Stimulated activated CD8-positive, alpha-beta memory T cell treated with anti-CD3 and anti-CD28 coated beads, Interleukin-12 subunit alpha, Interleukin-12 subunit beta, amount 100 ng/mL, for 24 hours (primary cell): Measurements from ENCODE around the gene RECQL5.
A peak's percentile ranks its signal among the peaks of the same experiment; 100 is the strongest.

Experiments
- DNase-seq: peaks from one replicate; pipeline ENCODE4 v3.0.0-alpha.2; 2020; ENCODE audit errors: extremely low read depth

Gene RECQL5

DNA sequence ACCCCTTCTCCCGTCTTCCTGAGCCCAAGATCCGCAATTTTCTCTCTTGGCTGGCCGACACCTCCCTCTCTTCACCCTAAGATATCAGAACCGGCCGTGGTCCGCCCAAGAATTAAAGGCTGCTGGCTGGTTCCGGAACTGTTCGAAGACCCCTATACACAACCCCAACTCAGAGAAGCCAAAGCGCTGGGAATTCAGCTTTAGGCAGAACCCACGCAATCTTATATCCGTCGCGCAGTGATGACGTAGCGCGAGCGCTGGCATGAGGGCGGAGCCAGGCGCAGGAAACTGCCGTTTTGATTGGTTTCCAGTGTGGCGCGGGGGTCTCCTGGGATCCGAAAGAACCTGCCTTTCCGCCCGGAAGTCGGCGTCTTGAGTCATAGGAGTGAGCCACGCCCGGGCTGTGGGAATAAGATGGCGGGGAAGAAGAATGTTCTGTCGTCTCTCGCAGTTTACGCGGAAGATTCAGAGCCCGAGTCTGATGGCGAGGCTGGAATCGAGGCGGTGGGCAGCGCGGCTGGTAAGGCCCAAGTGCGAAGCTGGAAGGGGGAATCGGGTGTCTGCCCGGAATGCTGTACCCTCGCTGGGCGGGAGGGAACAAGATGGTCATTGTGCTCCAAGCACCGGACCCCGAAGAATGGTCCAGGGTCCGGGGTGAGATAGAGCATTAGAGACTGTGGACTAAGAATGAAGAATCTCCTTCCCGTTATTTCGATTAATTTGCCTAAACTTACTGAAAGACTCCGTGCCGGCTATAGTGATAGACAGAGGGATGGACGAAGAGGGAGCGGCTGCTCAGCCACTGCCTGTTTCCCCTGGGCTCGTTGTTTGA lies at the start of gene RECQL5, which contains the start of gene SAP30BP:
Gene RECQL5 (minus strand): TSS at position 196 of the 832 bp plus-strand sequence. CDS start 597 bp downstream, outside the sequence.
Gene SAP30BP (plus strand): TSS at position 380 of the 832 bp plus-strand sequence. CDS start 35 bp downstream, at position 415.
- peak; percentile 91 for DNase-seq

DNA sequence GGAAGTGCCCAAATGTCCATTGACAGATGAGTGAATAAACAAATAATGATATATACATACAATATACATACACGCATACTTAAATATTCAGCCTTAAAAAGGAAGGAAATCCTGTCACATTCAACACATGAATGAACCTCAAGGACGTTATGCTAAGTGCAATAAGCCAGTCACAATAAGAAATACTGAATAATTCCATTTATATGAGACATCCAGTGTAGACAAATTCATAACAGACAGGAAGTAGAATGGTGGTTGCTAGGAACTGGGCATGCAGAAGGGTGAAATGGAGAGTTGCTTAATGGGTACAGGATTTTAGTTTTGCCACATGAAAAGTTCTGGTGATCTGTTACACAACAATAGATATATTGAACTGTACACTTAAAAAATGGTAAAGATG lies 45.5 kb upstream of the RECQL5 start:
- DNase-seq, result no peak

DNA sequence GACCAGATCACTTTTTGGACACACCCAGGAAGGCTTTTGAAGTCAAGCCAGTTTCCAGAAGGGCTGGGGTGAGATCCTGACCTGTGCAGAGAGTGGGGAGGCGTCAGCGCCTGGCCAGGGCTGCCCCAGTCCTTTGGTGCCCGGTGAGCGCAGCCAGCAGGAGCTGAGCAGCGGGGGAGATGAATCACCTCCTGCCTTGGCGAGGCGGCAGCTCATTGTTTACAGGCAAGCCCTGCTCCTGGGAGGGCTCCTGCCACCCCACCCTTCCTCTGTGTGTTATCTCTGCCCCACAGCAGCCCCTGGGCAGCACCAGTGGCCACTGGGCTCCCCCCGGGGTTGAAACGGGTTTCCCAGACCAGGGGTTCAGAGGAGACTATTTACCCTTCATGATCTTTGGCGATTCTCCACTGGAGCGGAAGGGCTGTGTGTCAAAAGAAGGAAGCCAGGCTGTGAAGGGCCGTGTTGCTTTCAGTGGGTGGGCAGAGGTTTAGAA lies 40.2 kb upstream of the RECQL5 start:
- no peak for DNase-seq

DNA sequence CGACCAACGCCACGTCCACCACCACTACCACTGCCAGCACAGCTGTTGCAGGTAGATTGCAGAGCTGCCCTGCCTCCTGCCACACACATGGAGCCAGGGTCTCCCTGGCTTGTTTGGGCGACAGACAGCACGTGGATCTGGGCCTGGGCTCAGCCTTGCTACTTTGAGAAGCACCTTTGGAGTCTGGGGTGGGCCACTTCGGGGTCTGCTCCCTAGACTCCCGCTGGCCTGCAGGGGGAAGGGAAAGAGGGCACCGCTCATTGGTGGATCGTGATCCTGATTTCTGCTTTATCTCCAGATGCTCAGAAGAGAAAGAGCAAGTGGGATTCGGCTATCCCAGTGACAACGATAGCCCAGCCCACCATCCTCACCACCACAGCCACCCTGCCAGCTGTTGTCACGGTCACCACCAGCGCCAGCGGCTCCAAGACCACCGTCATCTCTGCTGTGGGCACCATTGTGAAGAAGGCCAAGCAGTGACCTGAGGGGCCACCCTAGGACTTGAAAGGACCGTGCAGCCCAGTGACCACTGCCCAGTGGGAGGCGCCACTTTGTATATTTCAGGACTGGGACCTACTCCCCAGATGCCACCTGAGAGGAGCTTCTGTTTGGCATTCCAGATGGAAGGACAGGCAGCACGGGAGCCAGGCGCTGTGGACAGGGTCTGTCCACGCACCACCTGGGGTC lies 39.2 kb upstream of the RECQL5 start:
- no peak for DNase-seq

DNA sequence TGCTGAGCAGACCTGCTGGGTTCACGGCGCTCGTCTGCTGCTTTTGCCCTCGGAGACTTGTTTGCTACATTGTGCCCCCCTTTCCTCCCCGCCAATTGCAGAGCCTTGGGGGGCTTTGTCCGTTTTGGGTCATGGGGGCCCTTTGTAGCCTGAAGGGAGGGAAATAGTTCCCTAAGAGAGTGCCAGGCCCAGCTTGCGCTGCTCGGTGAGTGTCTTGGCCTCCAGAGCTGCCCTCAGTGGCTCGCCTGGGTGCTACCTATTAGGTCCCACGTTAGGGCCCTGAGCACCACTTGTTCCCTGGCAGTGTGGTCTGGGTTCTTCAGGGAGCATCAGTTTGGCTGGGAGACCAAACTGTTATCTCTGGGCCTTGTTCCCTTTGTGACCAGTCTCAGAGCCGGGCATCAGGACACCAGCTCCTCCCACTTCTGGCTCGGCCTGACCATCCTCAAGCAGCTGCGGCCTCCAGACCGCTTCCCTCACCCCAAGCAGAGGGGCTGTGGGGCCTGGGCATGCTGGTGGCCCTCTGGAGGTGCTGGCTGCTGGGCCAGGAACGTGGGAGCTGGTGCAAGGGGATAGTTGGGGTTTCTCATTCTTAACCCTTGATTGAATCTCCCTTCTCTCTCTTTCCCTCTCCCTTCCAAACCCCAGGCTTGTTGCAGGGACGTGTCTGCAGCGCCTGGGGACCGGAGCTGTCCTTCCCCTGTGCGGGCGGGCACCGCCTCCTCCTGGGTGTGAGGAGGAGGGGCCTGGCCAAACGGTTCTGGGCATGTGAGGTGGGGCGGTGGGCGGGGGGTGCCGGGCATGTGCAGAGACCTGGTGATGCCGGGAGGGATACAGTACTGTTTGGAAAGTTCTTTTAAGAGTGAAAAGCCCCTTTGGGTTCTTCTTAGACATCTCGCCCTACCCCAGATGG lies 38.3 kb upstream of the RECQL5 start:
- DNase-seq, result no peak

DNA sequence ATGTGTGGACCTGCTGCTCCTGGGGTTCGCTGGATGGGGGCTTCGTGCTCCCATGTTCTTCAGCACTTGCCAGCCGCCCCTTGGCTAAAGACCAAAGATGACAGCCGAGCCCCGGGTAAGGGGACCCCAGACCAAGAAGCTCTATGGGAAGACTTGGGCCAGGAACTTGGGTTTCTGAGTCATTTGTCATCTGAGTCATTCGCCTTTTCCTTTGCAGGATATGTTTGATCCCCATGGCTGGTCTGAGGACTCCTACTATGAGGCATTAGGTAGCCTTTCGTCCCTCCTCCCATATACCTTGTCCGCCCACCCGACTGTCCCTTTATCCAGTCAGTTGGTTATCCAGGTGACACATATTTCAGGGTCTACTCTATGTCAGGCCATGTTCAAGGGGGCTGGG lies 36.6 kb upstream of the RECQL5 start:
- DNase-seq, result no peak

DNA sequence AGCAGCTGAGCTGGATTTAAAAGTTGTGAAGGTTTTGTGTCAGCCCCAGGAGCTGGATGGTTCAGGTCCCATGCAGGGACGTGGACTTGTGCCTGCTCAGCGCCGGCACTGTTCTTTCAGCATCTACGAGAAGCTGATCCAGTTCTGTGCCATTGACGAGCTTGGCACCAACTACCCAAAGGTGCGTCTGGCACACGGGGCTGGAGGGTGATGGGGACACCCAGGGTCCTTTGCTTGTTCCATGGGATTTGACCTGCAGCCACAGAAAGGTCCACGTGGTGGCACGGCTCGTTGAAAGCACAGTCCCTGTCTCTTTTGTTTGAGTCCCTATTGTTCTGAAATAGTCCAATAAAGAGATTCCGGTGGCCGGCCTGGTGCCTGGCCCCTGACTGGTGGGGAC lies 36.2 kb upstream of the RECQL5 start:
- no peak for DNase-seq

DNA sequence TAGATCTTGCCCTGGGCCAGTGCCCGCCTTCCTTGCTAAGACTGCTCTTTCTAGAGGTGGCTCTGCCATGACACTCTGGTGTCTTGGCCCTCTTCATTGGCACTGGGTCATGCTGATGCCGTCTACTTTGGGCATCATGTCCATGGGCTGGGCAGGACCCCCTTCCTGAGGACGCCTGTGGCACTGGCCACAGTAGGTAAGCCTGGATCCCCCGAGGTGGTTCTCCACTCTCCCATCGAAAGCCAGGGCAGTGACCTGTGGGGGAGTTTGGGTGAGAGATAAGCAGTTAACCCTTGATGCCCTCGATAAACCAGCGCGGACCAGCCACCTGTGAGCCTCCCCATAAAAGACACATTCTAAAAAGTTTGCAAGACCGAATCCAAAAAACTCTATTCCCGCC lies 34.3 kb upstream of the RECQL5 start:
- DNase-seq, result no peak

DNA sequence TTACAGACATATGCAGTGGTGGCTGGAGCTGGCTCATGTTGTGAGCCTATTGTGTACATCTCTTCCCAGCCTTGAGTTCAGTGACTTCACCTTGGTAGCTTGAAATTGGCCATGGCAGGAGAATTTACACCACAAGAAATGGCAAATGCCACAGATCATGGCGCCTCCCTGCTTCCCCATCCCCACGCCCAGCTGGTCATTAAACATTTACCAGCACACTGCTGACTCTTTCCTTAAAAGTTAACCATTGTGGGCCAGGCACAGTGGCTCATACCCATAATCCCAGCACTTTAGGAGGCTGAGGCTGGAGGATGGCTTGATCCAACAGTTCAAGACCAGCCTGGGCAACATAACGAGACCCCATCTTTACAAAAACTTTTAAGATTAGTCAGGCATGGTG lies 31.7 kb upstream of the RECQL5 start:
- DNase-seq, result no peak

DNA sequence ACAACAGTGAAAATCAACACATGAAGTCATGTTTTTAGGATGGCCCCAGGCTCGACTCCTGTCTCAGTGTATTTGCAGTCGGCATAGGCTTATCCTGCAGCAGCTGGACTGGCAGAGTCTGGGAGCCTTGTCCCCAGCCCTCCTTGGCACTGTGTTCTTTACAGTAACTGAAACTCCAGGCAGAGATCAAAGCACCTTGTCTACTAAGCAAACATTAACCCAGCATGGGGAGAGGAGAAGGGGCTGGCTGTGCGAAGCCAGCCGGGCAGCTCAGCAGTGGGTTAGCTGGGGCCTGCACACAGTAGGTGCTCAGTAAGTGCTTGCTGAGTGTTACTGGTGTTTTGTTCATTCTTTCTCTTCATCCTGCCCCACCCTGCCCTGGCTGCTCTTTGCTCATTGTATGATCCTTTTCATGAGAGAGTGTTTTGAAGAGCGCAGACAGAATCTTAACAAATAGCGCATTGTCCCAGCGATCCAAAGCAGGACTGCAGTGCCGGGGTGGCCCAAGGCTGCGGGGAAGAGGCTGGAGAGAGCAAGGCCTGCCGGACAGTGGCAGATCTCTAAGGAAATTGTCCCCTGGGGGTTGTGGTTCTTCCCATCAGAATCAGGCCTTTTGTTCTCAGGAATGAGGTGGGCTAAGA lies 30.8 kb upstream of the RECQL5 start:
- no peak for DNase-seq

DNA sequence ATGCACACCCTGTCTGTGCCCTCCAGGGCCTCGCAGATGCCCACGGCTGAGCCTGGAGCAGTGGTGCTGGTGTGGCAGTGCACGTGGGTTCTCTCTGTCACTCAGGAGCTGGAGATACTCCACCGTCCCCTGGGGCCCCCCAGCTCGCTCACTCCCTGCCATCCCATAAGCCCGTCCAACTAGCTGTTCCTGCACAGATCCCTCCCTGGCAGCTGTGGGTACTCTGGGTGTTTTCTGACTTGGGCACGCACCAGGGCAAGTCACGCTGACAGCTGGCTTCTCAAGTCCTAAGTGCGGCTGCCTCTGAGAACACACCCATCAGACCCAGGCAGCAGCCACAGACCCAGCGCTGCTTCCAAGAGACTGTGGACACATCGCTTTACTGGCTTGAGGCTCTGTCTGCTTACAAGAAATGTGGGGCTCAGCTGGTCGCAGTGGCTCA lies 28.9 kb upstream of the RECQL5 start:
- no peak for DNase-seq

DNA sequence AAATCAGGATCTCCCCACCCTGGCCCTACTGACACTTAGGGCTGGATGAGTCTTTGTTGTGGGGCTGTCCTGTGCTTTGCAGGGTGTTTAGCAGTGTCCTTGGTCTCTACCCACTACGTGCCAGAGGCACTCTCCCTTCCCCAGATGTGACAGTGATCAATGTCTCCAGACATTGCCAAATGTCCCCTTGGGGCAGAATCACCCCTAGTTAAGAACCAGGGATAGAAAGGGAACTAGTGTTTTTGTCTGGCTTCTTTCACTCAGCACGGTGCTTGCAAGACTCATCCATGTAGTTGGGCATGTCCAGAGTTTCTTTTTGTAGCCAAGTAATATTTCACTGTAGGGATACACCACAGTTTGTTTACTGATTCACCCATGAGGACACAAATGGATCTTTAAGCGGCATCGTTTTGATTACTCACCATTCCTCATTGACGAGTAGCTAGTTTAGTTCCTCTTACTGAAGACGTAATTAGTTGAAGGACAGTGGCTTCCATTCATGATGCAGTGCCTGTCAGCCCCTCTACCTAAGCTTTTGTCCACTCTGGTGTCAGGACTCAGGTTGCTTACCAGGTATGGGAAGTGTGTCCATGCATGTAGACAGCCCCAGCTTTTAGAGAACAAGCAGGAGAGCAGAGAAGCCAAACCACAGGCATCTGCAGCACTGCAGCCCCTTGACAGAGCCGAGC lies 28.3 kb upstream of the RECQL5 start:
- no peak for DNase-seq

DNA sequence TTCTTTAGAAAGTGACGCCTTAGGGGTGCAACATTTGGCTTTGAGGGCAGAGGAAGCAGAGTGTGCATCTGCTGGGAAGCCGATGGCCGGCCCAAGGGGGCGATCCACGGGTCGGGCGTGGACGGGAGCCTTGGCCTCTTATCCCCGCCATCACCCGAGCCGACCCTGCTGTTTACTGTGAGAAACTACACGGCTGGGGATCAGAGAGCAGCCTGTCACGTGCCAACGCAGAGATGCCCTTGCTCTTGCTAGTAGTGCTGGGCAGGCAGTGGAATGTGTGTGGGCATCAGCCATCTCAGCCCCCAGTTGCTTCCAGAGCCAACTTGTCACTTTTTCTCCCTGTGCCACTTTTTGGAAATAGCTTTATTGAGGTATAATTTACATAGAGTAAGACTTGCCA lies 27.6 kb upstream of the RECQL5 start:
- no peak for DNase-seq

DNA sequence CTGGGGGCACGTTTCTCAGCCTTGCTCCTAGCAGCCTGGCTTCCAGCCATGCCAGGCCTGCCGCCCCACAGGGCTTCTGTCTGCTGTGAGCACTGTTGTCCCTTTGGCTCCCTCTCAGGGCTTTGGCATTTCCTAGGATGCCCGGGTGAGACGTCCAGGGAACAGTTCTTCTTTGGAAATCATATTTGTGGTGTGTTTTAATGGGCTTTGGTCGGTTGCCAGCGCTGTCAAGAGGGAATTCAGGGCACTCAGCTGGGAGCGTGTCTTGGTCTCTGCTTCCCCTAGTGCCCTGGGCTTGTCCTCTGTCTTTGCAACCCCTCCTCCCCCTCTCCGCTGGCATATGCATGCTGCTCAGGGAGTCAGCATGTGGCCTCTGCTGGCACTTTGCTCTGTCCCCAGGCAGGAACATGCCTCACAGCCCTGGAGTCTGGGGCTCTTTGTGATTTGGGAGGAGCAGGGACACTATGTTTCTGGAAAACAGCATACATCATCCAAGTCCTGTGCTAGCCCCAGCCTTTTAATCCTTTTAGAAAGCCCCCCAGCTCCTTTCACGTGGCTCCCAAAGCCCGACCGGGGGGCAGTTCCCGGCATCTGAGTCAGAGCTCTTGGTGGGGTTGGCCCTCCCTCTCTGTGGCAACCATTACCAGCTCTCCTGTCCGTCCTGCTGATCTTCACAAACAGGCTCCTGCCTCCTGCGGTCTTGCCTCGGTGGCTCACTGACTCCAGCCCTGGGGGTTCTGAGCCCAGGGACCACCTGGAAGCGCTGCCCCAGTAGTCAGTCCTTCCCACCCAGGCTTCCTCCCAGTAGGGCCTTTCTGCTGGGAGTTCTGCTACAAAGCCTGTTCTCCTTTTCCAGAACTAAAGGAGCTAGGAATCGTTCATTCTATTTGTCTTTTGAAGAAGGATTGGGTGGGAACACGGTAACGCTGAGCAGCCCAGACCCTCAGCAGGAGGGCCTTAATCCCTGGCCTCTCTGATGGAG lies 26.8 kb upstream of the RECQL5 start:
- no peak for DNase-seq

DNA sequence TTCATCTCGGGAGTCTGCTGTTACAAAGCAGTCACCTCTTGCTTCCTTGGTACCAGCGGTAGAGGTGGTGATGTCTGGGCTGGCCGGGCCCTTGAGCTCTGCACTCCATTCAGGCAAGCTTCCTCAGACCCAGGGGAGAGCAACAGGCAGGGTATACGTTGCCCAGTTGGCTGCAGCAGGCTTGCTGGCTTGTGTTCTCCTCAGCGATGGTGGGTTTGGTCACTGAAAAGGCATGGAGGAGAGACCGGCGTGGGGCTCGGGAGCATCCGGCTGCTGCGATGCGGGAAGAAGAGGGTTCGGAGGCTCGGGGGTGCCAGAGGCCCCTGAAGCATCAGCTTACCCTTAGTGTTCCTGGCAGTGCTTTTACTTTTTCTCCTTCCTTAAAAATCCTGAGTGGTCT lies 26.0 kb upstream of the RECQL5 start:
- DNase-seq, result no peak

DNA sequence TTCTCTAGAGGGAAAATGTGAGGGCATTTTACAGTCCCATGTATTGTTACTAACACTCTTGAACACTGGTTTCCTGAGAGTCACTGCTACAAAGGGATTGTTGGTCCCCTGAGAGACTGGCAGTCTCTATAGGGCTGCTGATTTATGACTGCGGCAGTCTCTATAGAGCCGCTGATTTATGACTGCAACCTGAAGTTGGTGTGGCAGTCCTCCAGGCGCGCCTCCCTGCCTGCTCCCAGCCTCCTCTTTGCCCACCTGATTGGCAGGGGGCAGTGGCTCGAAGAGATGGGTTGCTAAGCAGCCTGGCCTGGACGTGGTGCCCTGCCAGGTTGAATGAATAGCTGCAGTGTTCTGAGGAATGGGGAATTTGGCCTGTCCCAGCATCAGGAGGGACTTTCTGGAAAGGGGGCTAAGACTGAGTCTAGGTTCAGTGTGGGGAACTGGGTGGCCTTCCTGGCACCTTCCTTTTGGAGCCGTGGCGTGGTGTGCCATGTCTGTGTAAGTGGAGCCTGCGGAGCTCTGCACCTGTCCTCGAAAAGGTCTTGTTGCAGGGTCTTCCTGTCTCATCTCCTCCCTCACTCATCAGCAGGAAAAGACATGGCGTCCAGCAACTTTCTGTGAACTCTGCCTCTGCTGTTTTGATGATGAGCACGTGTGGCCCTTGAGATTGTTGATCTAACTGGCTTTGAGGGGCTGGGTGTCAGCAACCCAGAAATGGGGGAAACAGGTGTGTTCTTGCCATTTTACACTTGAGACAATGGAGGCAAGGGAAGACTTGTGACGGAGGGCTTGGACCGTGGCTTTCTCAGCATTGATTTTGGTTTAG lies 25.1 kb upstream of the RECQL5 start:
- DNase-seq, result no peak

DNA sequence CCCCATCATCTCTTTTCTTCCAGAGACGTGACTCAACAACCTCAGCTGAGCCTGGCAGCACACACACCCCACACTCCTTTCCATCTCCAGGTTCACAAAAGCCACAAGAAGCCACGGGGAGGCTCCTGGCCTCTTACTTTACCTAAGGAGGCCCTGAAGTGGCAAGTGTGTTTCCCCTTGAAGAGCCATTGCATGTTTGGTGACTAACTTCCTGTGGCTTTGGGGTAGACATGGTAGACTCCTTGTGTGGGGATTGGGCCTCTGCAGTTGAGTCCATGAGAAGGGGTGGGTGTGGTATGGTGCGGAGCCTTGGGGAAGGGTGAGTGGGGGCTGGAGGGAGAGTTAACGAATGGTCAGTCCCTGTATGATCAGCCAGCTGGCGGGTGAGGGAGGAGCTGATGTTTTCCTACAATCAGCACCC lies 24.4 kb upstream of the RECQL5 start:
- DNase-seq, result no peak

DNA sequence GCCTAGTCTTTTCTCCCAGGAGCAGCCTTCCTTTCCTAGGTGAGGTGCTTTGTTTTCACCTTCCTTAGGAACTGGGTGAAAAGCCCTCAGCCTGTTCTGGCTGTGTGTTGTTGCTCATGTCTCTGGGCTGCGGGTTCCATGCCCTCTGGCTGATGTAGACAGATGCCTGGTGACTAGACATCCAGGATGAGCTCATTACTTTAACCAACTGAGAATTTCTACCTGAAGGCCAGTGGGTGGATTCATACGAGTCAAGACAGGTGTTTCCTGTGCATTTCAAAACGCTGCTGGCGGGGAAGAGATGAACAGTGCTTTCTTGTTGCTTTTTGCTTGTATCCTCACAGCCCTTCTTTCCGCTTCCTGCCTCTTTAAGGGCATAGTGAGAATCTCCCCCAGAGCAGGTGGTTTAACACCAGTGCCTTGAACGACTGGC lies 22.5 kb upstream of the RECQL5 start:
- DNase-seq, result no peak
